Measurements from ENCODE around the gene CDKN3. TPM values are rescaled to one million over a fixed set of nuclear protein-coding genes. Genes with fewer than 3 reads are reported as not detected.

The CDKN3 gene
- total RNA-seq, 4 donors from 2014 or later: 3.0 to 4.0 TPM; not detected in 2

- intact Hi-C loops (cut with DNase I; ENCODE audit: low total_unique reads): no loop called here
- in situ Hi-C loops (cut with MboI; ENCODE audit: low pct_ligation_motif_present in 1 of 4, low pct_unique_long_range_greater_than_20kb in 1 of 4, low sequenced_read_pairs in 3 of 4): loop anchor here (25.0 kb wide), 4 partner anchors 387 to 1062 kb away; partner anchors contain the start of gene BMP4 (in 1 of the 4)
- no peak overlapping the region for H3K4me3 ChIP-seq
- peaks cover 0 to 10% (median 2%) of the 10 kb centered on the region in 4 donors for H3K4me1 ChIP-seq
- H3K9me3 ChIP-seq: no peaks in the 10 kb centered on the region
- H3K36me3 ChIP-seq: no peaks in the 10 kb centered on the region
- WGBS, 2 donors (ENCODE audit: low coverage in 1 of 2): 54 to 89% methylated on average over 7 to 24 of the region's 24 CpGs
- H3K27ac ChIP-seq: peak overlapping the region; percentile 10 to 64 (median 58)
- H3K27me3 ChIP-seq: no peaks in the 10 kb centered on the region
- TF ChIP-seq POLR2A (IDR thresholded peaks at IDR 0.05) (no peak), EP300 (IDR thresholded peaks at IDR 0.05; ENCODE audit: low read depth) (no peak)
- DNase-seq: no peak
These were observed 47.7 kb upstream of the CDKN3 start for GRCh38 chr14:54348923-54349620.

DNA sequence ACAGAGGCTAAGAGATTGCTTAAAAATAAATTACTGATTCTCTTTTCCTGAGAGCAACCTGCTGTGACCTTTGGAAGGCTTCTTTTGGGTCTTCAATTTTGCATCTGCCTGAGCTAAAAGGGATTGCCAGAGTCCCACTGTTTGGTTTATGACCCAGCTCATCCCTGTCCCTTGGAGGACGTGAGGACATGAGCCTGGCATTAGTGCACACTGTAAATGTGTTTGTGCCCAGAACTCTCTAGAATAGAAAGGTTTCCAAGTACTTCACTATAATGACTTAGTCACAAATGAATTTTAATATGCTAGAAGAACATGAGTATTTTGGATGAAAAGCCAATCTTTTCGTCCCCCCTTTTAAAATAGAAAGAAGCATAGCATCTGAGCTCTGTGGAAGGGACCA, 47.1 kb upstream of the CDKN3 start:
- no peak for DNase-seq
- Histone ChIP-seq H3K27ac (peak overlapping the region; percentile 10 to 64 (median 58)), H3K9me3 (no peaks in the 10 kb centered on the region), H3K36me3 (no peaks in the 10 kb centered on the region), H3K27me3 (no peaks in the 10 kb centered on the region), H3K4me3 (no peak overlapping the region), H3K4me1 (peaks cover 0 to 11% (median 2%) of the 10 kb centered on the region in 4 donors)
- no peak for TF ChIP-seq POLR2AphosphoS5 (IDR thresholded peaks at IDR 0.05)
- intact Hi-C loops (cut with DNase I; ENCODE audit: low total_unique reads): no loop called here
- 63 to 77% methylated on average over 2 of the region's 2 CpGs for WGBS, 2 donors (ENCODE audit: low coverage in 1 of 2)
- in situ Hi-C loops (cut with MboI; ENCODE audit: low pct_ligation_motif_present in 1 of 4, low pct_unique_long_range_greater_than_20kb in 1 of 4, low sequenced_read_pairs in 3 of 4): loop anchor here (25.0 kb wide), 4 partner anchors 387 to 1062 kb away; partner anchors contain the start of gene BMP4 (in 1 of the 4)

GRCh38 chr14:54350203-54350602, 46.6 kb upstream of the CDKN3 start:
- in situ Hi-C loops (cut with MboI; ENCODE audit: low pct_ligation_motif_present in 1 of 4, low pct_unique_long_range_greater_than_20kb in 1 of 4, low sequenced_read_pairs in 3 of 4): no loop called here
- DNase-seq: no peak
- 56 to 64% methylated on average over 3 of the region's 3 CpGs for WGBS, 2 donors (ENCODE audit: low coverage in 1 of 2)
- Histone ChIP-seq H3K4me1 (peaks cover 0 to 11% (median 2%) of the 10 kb centered on the region in 4 donors), H3K27me3 (no peaks in the 10 kb centered on the region), H3K36me3 (no peaks in the 10 kb centered on the region), H3K9me3 (no peaks in the 10 kb centered on the region), H3K27ac (peak overlapping the region; percentile 10 to 64 (median 58)), H3K4me3 (no peak overlapping the region)
- TF ChIP-seq POLR2A (IDR thresholded peaks at IDR 0.05) (no peak), EP300 (IDR thresholded peaks at IDR 0.05; ENCODE audit: low read depth) (no peak), POLR2AphosphoS5 (IDR thresholded peaks at IDR 0.05) (no peak)
- intact Hi-C loops (cut with DNase I; ENCODE audit: low total_unique reads): no loop called here

DNA sequence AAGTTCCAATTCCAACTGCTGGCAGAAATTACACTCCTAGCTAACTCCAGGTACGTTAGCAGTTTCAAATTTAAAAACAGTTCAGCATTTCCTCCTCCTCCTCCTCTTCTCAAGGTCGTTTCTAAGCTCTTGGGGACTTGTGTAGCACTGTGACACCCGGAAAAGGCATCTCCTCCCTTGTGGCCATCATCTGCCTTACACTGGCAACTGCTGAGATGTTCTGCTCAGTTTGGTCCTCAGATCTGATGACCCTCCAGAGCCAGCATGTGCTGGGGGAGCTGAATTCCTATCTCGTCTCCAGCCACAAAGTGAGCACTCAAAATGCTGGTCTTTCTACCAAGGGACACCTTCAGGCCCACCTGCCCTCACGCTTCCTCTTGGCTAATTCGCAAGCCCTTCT, 43.5 kb upstream of the CDKN3 start:
- TF ChIP-seq POLR2A (IDR thresholded peaks at IDR 0.05): no peak
- TF ChIP-seq EP300 (IDR thresholded peaks at IDR 0.05; ENCODE audit: low read depth): no peak
- TF ChIP-seq POLR2AphosphoS5 (IDR thresholded peaks at IDR 0.05): no peak
- TF ChIP-seq, protein P1, sequence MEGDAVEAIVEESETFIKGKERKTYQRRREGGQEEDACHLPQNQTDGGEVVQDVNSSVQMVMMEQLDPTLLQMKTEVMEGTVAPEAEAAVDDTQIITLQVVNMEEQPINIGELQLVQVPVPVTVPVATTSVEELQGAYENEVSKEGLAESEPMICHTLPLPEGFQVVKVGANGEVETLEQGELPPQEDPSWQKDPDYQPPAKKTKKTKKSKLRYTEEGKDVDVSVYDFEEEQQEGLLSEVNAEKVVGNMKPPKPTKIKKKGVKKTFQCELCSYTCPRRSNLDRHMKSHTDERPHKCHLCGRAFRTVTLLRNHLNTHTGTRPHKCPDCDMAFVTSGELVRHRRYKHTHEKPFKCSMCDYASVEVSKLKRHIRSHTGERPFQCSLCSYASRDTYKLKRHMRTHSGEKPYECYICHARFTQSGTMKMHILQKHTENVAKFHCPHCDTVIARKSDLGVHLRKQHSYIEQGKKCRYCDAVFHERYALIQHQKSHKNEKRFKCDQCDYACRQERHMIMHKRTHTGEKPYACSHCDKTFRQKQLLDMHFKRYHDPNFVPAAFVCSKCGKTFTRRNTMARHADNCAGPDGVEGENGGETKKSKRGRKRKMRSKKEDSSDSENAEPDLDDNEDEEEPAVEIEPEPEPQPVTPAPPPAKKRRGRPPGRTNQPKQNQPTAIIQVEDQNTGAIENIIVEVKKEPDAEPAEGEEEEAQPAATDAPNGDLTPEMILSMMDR (IDR thresholded peaks at IDR 0.05): no peak
- no peak for DNase-seq
- H3K4me1 ChIP-seq: peaks cover 0 to 8% (median 2%) of the 10 kb centered on the region in 4 donors
- intact Hi-C loops (cut with DNase I; ENCODE audit: low total_unique reads) (no loop called here), in situ Hi-C loops (cut with MboI; ENCODE audit: low pct_ligation_motif_present in 1 of 4, low pct_unique_long_range_greater_than_20kb in 1 of 4, low sequenced_read_pairs in 3 of 4) (no loop called here)
- WGBS, 2 donors (ENCODE audit: low coverage in 1 of 2): 40 to 73% methylated on average over 1 to 6 of the region's 6 CpGs
- H3K4me3 ChIP-seq: no peak overlapping the region
- no peaks in the 10 kb centered on the region for H3K36me3 ChIP-seq
- H3K27ac ChIP-seq: peak overlapping the region in 1 of 4 donors; percentile 63
- H3K27me3 ChIP-seq: no peaks in the 10 kb centered on the region
- H3K9me3 ChIP-seq: no peaks in the 10 kb centered on the region

DNA sequence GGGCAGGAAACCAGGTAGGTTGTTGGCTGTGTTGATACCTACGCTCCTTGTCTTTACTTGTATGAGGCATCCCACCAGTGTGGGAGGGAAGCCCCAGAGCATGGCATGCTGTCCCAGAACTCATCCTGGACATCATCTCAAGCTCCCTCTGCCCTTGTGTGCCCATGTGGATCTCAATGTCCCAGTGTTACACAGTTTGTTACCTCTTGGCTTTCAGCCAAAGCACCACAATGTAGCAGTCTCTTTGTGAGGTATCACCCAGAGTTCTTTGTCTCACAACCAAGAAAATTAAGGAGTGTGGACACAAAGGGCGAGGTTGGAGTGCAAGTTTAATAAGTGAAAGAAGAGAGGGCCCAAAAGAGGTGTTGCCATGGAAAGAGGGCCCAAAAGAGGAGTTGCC, 43.1 kb upstream of the CDKN3 start:
- intact Hi-C loops (cut with DNase I; ENCODE audit: low total_unique reads) (no loop called here), in situ Hi-C loops (cut with MboI; ENCODE audit: low pct_ligation_motif_present in 1 of 4, low pct_unique_long_range_greater_than_20kb in 1 of 4, low sequenced_read_pairs in 3 of 4) (no loop called here)
- TF ChIP-seq POLR2A (IDR thresholded peaks at IDR 0.05) (no peak), EP300 (IDR thresholded peaks at IDR 0.05; ENCODE audit: low read depth) (no peak), POLR2AphosphoS5 (IDR thresholded peaks at IDR 0.05) (no peak)
- TF ChIP-seq, protein P1 (IDR thresholded peaks at IDR 0.05): no peak
- Histone ChIP-seq H3K36me3 (no peaks in the 10 kb centered on the region), H3K9me3 (no peaks in the 10 kb centered on the region), H3K27me3 (no peaks in the 10 kb centered on the region), H3K4me1 (peaks cover 0 to 4% (median 2%) of the 10 kb centered on the region in 4 donors), H3K4me3 (no peak overlapping the region), H3K27ac (peak overlapping the region in 2 of 4 donors; percentile 35 to 63)
- WGBS, 2 donors (ENCODE audit: low coverage in 1 of 2): 67% methylated on average over 2 of the region's 2 CpGs; no CpG with 5 or more reads in 1 of the 2 donors
- no peak for DNase-seq

Measured in transverse colon (tissue), 4 donors.